GM12873 (cell line): ENCODE results near the gene HSPB3.

Experiments
- TF ChIP-seq, protein P1 (sequence below): IDR thresholded peaks from 2 replicates; pipeline ENCODE4 v1.5.1; 2012; ENCODE audit warnings: low read depth, mild to moderate bottlenecking, moderate library complexity, low read length, control low read depth; ENCODE audit not compliant: insufficient read depth; ENCODE audit errors: missing control alignments

Gene HSPB3

DNA sequence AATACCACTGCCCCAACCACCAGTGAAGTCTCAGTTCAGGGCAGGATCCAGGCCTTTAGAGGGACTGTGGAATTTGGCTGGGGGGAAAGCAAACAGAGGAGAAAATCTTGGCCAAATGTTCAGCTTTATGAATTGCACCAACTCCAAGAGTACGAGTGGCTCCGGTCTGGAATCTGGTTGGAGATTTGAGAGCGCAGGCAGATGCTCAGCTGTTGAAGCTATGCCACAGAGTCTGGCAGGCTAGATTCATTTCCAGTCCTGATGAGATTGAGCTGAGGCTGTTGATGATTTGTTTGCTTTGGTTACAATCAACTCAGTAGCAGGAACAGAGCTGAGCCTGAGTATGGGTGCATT is 9.1 kb upstream of the HSPB3 start:
- TF ChIP-seq, protein P1, sequence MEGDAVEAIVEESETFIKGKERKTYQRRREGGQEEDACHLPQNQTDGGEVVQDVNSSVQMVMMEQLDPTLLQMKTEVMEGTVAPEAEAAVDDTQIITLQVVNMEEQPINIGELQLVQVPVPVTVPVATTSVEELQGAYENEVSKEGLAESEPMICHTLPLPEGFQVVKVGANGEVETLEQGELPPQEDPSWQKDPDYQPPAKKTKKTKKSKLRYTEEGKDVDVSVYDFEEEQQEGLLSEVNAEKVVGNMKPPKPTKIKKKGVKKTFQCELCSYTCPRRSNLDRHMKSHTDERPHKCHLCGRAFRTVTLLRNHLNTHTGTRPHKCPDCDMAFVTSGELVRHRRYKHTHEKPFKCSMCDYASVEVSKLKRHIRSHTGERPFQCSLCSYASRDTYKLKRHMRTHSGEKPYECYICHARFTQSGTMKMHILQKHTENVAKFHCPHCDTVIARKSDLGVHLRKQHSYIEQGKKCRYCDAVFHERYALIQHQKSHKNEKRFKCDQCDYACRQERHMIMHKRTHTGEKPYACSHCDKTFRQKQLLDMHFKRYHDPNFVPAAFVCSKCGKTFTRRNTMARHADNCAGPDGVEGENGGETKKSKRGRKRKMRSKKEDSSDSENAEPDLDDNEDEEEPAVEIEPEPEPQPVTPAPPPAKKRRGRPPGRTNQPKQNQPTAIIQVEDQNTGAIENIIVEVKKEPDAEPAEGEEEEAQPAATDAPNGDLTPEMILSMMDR: no peak

- TF ChIP-seq, protein P1: no peak
Measured at GRCh38 chr5:54449923-54450322, 5.6 kb upstream of the HSPB3 start.

DNA sequence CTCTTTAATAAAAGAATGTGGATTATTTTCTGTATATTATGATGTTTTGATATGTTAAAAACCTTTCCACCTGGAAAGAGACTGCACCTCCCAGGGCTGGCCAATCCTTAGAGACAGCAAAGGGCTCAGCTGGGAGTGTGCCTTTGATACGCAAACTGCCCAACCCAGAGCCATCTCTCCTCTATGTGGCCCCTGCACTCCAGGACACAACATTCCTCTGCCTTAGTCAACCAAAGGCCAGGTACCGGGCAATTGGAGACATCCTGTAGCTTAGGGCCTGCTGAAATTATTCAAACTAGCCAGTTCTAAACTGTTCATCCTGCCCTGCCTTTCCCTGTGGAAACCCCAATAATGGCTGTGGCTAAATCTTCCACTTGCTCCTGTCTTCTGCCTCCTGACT is 5.0 kb upstream of the HSPB3 start:
- TF ChIP-seq, protein P1: no peak

DNA sequence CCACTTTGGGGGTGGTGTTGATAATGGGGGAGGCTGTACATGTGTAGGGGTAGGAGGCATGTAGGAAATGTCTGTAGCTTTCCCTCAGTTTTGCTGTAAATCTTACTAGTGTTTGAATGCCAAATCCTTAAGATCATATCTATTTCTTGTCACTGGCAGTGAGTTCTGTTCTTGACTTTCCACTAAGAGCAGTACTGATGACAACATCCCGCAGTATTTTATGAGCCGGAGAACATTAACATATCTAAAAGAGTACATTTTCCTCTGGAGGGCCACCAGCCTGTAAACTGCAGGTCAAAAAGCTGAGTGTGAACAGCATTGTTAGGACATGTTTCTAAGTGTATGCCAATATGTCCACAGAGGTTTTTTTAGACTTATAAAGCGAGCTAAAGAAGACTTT is 2.5 kb upstream of the HSPB3 start:
- TF ChIP-seq, protein P1: no peak

- TF ChIP-seq, protein P1: no peak
Measured at GRCh38 chr5:54454602-54455001, 897 bp upstream of the HSPB3 start.

- TF ChIP-seq, protein P1: no peak
Measured at GRCh38 chr5:54457094-54457862, 1.8 kb downstream of the HSPB3 start.

GRCh38 chr5:54458221-54458620 is 2.7 kb downstream of the HSPB3 start:
- TF ChIP-seq, protein P1: no peak
